NCI-H446 (cell line): ENCODE measurements around the gene ING3.
"Not testable (repeated sequence)": the region's sequence is repeated elsewhere in the genome, so short reads cannot be mapped to it uniquely, and the experiment has no call there.

Experiments
- DNase-seq, 2 experiments: peaks; one replicate each; lab custom pipeline; 2025; lab: John Stamatoyannopoulos, UW

Gene ING3

GRCh38 chr7:121002048-121002756, 51.6 kb downstream of the ING3 start:
- DNase-seq, result no peak

GRCh38 chr7:121002757-121003200, 52.2 kb downstream of the ING3 start:
- no peak for DNase-seq

DNA sequence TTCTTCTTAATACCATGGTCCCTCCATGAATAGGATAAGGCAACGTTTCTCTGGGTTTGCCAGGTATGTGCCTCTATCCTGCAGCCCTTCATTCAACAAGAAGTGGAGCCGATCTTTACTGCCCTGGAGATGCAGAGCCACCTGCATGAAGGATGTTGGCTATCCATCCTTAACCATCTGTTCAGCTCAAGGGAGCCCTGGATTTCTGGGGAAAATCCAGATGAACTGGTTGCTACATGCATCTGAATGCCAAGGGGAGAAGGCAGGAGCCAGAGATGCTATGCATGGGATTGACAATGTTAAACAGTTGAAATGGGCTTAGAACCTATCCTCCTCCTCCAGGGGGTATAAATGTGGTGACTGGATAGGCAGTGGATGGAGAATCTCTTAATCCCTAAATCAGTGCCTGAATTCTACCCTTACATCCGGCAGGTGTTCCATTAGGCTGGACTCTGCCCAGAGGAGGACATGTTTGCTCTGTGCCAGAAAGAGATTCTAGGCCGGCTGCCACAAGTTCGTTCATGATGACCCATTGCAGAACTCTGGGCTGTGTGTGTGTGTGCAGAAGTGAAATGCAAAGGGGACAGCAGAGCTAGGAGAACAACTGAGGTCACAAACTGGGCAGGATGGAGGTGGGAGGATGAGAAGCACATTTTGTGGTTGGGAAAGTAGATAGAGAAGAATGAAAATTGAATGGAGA, 53.6 kb downstream of the ING3 start:
- peak in 1 of 2 experiments; percentile 56 for DNase-seq

- not testable (repeated sequence) for DNase-seq
Measured at GRCh38 chr7:121005058-121005457, 54.5 kb downstream of the ING3 start.

- DNase-seq, result no peak
Measured at GRCh38 chr7:121005996-121006584, 55.5 kb downstream of the ING3 start.

DNA sequence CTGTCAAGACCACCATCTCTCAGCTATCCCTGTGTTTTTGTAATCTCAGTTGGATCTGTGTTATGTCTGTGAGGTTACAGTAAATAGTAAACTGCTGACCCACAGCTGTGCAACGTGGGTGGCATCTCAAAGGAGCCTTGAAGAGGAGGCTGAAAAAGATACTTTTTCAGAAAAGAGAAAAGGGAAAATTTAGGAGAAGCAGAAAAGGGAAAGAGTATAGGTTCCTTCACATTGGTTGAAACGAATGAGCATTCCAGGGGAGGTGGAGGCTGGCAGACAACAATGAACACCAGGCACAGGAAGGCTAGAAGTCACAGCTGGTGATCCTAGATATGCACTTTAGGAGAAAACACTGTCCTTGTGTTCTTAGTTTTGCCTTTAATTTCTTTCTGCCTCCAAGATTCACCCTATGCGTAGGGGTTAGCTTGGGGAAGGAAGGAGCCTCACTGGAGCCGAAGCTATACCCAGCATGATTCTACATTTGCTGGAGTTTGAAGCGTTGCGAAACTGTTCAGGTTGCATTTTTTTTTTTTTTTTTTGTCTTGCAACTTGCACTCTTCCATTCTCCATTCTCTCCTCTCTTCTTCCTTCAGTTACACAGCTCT, 56.2 kb downstream of the ING3 start:
- DNase-seq, result no peak

- no peak for DNase-seq
Measured at GRCh38 chr7:121008816-121009215, 58.2 kb downstream of the ING3 start.

DNA sequence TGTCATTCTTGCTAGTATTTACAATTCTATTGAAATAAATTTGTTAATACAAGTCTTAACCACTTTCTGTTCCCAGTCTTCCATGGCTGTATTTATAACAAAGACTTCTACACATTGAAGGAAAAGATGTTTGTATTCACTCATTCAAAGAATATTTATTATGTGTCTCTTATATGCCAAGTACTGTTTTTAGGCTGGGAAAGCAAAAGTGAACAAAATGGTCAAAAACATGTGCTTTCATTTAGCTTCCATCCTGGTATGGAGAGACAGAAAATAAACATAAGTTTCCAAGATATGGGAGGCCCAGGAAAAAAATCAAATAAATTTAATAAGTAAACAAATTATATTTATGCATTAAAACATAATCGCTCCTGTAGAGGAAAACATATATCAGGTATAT, 60.8 kb downstream of the ING3 start:
- DNase-seq, result no peak

GRCh38 chr7:121012170-121012874, 61.7 kb downstream of the ING3 start:
- DNase-seq, result no peak

- DNase-seq, result no peak
Measured at GRCh38 chr7:121012919-121013318, 62.3 kb downstream of the ING3 start.

DNA sequence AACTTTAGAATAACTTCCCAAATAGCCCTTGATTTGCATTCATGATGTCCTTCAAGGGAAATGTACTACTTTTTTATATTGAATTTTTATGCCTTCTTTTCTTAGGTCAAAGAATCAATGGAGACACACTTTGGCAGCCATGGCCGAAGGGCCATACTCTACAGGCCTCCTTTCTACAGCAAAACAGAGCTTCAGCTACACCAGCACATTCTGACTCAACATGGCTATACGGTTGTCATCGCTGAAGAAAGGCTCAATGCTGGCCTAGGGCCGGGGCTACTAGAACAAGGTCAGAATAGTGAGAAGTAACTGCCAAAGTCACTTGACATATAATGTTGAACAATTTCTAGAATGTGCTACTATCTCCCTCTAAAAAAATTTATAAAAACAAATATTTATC, 65.0 kb downstream of the ING3 start:
- no peak for DNase-seq

- no peak for DNase-seq
Measured at GRCh38 chr7:121016966-121017365, 66.4 kb downstream of the ING3 start.

DNA sequence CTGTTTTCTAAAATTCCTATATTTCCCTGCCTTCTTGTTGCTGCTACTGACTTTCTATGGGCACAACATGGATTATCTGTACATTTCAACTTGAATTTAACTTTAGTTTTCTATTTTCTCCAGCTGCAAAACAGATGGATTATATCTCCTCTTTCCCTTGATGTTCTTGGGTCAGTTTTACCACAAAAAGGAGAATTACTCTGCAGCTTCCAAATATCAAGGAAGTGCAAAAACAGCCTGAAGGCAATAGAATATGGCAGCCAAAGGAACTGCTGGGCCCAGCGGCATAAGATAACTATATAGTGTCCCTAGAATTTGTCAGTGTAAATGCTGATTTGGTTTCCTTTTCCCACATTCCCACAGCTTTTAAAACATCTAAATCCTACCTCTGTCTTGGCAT, 67.0 kb downstream of the ING3 start:
- DNase-seq, result no peak

- no peak for DNase-seq
Measured at GRCh38 chr7:121019018-121019417, 68.4 kb downstream of the ING3 start.

- DNase-seq, result no peak
Measured at GRCh38 chr7:121020249-121020988, 69.8 kb downstream of the ING3 start.

GRCh38 chr7:121020989-121021969, 70.7 kb downstream of the ING3 start:
- no peak for DNase-seq

DNA sequence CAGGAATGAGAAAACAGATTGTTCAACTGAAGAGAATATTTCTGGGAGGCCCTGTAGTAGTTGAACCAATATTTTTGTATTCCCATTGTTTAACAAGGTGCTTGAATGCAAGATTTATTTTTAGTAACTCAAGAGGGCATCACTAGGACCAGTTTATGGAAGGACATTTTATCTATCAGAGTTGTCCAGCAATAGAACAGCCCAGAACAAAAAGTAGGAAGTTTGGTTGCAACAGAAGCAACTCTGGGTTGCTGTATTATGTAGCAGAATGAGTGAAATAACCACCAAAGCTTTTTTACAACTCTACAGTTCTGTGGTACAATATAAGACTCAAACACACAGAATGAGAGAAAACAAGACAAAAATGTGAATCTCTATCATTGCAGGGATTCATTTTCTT, 72.6 kb downstream of the ING3 start:
- no peak for DNase-seq

- no peak for DNase-seq
Measured at GRCh38 chr7:121023683-121024511, 73.3 kb downstream of the ING3 start.

DNA sequence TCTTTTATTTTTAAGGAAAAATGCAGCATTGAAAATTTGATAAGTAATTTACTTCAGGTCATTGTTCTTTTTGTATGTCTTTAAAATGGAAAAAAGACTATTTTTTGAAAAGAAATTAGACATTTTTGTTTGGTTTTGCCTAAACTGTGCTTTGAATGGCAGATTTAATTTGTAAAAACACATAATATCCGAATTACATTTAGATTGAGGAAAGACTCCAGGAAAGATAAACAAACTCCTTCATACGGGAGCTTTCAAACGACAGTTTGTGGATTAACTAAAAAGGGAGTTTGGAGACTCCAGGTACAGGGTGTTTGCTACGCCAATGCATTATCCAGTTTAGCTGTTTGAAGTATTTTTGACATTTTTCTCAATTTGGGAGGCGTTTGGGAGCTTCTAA, 74.0 kb downstream of the ING3 start:
- DNase-seq, result no peak
